ENCODE data around the gene ACBD5. TPM values are rescaled to one million over a fixed set of nuclear protein-coding genes. Genes with fewer than 3 reads are reported as not detected.

The ACBD5 gene
- total and polyA plus RNA-seq, 8 donors, result 6.2 to 45.2 (median 13.8) TPM

GRCh38 chr10:27235706-27236105 is 4.9 kb downstream of the ACBD5 start:
- no peaks in the 10 kb centered on the region for H3K9me3 ChIP-seq
- peaks cover 20 to 57% (median 43%) of the 10 kb centered on the region in 4 donors for H3K4me1 ChIP-seq
- no peak overlapping the region for H3K27ac ChIP-seq
- no peak overlapping the region for H3K4me3 ChIP-seq
- peaks cover 3 to 36% (median 29%) of the 10 kb centered on the region in 4 donors for H3K36me3 ChIP-seq
- intact Hi-C loops (cut with DNase I; ENCODE audit: low total_unique reads), result no loop called here
- WGBS, 5 donors, result 65 to 83% (median 75%) methylated on average over 1 of the region's 1 CpG
- no peak for DNase-seq
- TF ChIP-seq POLR2A (IDR thresholded peaks at IDR 0.05) (no peak), EP300 (IDR thresholded peaks at IDR 0.05) (no peak), POLR2AphosphoS5 (IDR thresholded peaks at IDR 0.05) (no peak), CTCF (IDR thresholded peaks at IDR 0.05) (no peak)
- no peaks in the 10 kb centered on the region for H3K27me3 ChIP-seq

GRCh38 chr10:27230022-27230421 is 10.6 kb downstream of the ACBD5 start:
- intact Hi-C loops (cut with DNase I; ENCODE audit: low total_unique reads), result no loop called here
- no peak overlapping the region for H3K4me3 ChIP-seq
- no peaks in the 10 kb centered on the region for H3K27me3 ChIP-seq
- no peak for TF ChIP-seq EP300 (IDR thresholded peaks at IDR 0.05)
- no peak for TF ChIP-seq CTCF (IDR thresholded peaks at IDR 0.05)
- no peak for TF ChIP-seq POLR2AphosphoS5 (IDR thresholded peaks at IDR 0.05)
- no peak for TF ChIP-seq POLR2A (IDR thresholded peaks at IDR 0.05)
- H3K4me1 ChIP-seq, result peaks cover 0 to 10% (median 1%) of the 10 kb centered on the region in 4 donors
- H3K36me3 ChIP-seq, result peaks cover 3 to 78% (median 67%) of the 10 kb centered on the region in 4 donors
- H3K27ac ChIP-seq, result no peak overlapping the region
- H3K9me3 ChIP-seq, result no peaks in the 10 kb centered on the region
- WGBS, 5 donors, result 70 to 79% (median 72%) methylated on average over 1 of the region's 1 CpG
- no peak for DNase-seq

- DNase-seq, result no peak
- Histone ChIP-seq H3K9me3 (no peaks in the 10 kb centered on the region), H3K27me3 (no peaks in the 10 kb centered on the region), H3K4me1 (no peaks in the 10 kb centered on the region), H3K36me3 (peaks cover 0 to 72% (median 65%) of the 10 kb centered on the region in 4 donors), H3K27ac (no peak overlapping the region), H3K4me3 (no peak overlapping the region)
- TF ChIP-seq CTCF (IDR thresholded peaks at IDR 0.05) (no peak), POLR2AphosphoS5 (IDR thresholded peaks at IDR 0.05) (no peak), POLR2A (IDR thresholded peaks at IDR 0.05) (no peak), EP300 (IDR thresholded peaks at IDR 0.05) (no peak)
- intact Hi-C loops (cut with DNase I; ENCODE audit: low total_unique reads), result no loop called here
- 41 to 50% (median 48%) methylated on average over 3 of the region's 3 CpGs for WGBS, 5 donors
Measured at GRCh38 chr10:27225642-27226257, 14.8 kb downstream of the ACBD5 start.

- H3K27me3 ChIP-seq, result no peaks in the 10 kb centered on the region
- H3K4me1 ChIP-seq, result no peaks in the 10 kb centered on the region
- intact Hi-C loops (cut with DNase I; ENCODE audit: low total_unique reads), result no loop called here
- TF ChIP-seq POLR2A (IDR thresholded peaks at IDR 0.05) (no peak), POLR2AphosphoS5 (IDR thresholded peaks at IDR 0.05) (no peak), EP300 (IDR thresholded peaks at IDR 0.05) (no peak), CTCF (IDR thresholded peaks at IDR 0.05) (no peak)
- 63 to 92% (median 80%) methylated on average over 7 to 8 of the region's 8 CpGs for WGBS, 5 donors
- H3K9me3 ChIP-seq, result no peaks in the 10 kb centered on the region
- DNase-seq, result no peak
- no peak overlapping the region for H3K4me3 ChIP-seq
- H3K36me3 ChIP-seq, result peaks cover 0 to 72% (median 65%) of the 10 kb centered on the region in 4 donors
- no peak overlapping the region for H3K27ac ChIP-seq
Measured at GRCh38 chr10:27225011-27225590, 15.5 kb downstream of the ACBD5 start.

All from stomach (tissue), 9 donors.